COR-L47 (cell line): ENCODE results near the gene TTLL6.
A peak's percentile ranks its signal among the peaks of the same experiment; 100 is the strongest.
"Not testable (repeated sequence)": the region's sequence is repeated elsewhere in the genome, so short reads cannot be mapped to it uniquely, and the experiment has no call there.

Source experiments
- DNase-seq: peaks from one replicate; lab custom pipeline; 2025; lab: John Stamatoyannopoulos, UW

TTLL6 gene

GRCh38 chr17:48815311-48815710 lies 1.7 kb downstream of the TTLL6 start:
- no peak for DNase-seq

- DNase-seq, result peak; percentile 37
Measured at GRCh38 chr17:48814504-48814903, 2.5 kb downstream of the TTLL6 start.

GRCh38 chr17:48812001-48812400 lies 5.0 kb downstream of the TTLL6 start:
- no peak for DNase-seq

GRCh38 chr17:48809182-48809581 lies 7.8 kb downstream of the TTLL6 start:
- no peak for DNase-seq

- DNase-seq, result peak; percentile 39
Measured at GRCh38 chr17:48804936-48805411, 12.1 kb downstream of the TTLL6 start.

- DNase-seq, result no peak
Measured at GRCh38 chr17:48800626-48801217, 16.3 kb downstream of the TTLL6 start.

GRCh38 chr17:48799069-48799723 lies 17.8 kb downstream of the TTLL6 start:
- no peak for DNase-seq

GRCh38 chr17:48796163-48796522 lies 20.9 kb downstream of the TTLL6 start:
- DNase-seq, result not testable (repeated sequence)

- DNase-seq, result no peak
Measured at GRCh38 chr17:48795444-48796162, 21.4 kb downstream of the TTLL6 start.

GRCh38 chr17:48792033-48792798 lies 24.8 kb downstream of the TTLL6 start:
- no peak for DNase-seq

- DNase-seq, result peak; percentile 78
Measured at GRCh38 chr17:48791128-48792032, 25.6 kb downstream of the TTLL6 start.

- no peak for DNase-seq
Measured at GRCh38 chr17:48790607-48791127, 26.4 kb downstream of the TTLL6 start.

GRCh38 chr17:48787828-48788227 lies 29.2 kb downstream of the TTLL6 start:
- DNase-seq, result no peak

- no peak for DNase-seq
Measured at GRCh38 chr17:48779421-48779820, 37.6 kb downstream of the TTLL6 start.

- DNase-seq, result no peak
Measured at GRCh38 chr17:48776602-48777001, 40.4 kb downstream of the TTLL6 start.

GRCh38 chr17:48773245-48773644 lies 43.8 kb downstream of the TTLL6 start:
- DNase-seq, result no peak

- no peak for DNase-seq
Measured at GRCh38 chr17:48770954-48771353, 46.1 kb downstream of the TTLL6 start.

GRCh38 chr17:48769009-48769675 lies 47.9 kb downstream of the TTLL6 start:
- DNase-seq, result no peak

GRCh38 chr17:48767263-48767774 lies 49.7 kb downstream of the TTLL6 start:
- DNase-seq, result no peak

GRCh38 chr17:48761114-48761513 lies 55.9 kb downstream of the TTLL6 start:
- no peak for DNase-seq
